Dermis blood vessel endothelial cell (primary cell): Measurements from ENCODE around the gene EPAS1. TPM values are rescaled to one million over a fixed set of nuclear protein-coding genes. Genes with fewer than 3 reads are reported as not detected.

ENCODE experiments used
- DNase-seq: peaks from one replicate; pipeline ENCODE4 v3.0.0; 2010
- total RNA-seq: library from RNA; depleted of rRNA; stranded (reverse); fragments of >200 nt; gene quantifications from 2 replicates; pipeline ENCODE4 v1.2.3, GENCODE V29; 2014

Gene EPAS1
- total RNA-seq, 1 donor from 2014 or later, result 283 TPM

DNA sequence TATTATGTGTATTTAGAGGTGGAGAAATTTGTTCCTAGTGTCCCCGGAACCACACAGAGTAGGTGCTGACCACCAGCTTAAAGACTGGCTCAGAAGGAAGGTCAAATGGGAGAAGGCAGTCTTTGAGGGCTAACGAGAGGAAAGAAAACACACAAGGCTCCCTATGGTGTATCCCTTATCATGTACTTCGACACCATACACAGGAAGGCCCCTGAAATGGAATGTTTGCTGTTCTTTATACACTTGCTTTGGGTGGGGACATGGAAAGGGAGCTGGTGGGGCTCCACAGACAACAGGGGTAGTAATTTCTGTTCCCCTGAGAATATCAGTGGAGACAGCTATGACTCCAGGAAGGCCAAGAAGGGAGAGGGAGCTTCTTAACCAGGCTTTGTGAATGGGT lies 6.0 kb downstream of the EPAS1 start:
- no peak for DNase-seq

DNA sequence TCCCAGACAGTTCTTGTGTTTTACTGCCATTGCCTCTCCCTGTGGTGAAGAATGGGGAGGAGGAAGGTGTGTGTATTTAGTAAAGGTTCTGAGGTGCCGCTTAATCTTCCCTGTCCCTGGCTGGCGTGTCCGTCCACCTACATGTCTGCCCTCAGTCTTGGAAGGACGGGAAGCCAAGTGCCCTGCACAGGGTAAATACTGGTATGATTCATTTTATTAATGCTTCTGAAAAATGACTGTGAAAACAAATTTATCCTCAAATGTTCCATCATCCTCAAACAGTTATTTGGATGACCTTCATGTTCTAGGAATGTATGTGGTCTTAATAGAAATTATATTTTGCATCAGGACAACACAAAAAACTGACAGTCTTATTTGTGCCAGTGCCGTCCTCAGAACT lies 6.6 kb downstream of the EPAS1 start:
- DNase-seq, result peak; percentile 35

DNA sequence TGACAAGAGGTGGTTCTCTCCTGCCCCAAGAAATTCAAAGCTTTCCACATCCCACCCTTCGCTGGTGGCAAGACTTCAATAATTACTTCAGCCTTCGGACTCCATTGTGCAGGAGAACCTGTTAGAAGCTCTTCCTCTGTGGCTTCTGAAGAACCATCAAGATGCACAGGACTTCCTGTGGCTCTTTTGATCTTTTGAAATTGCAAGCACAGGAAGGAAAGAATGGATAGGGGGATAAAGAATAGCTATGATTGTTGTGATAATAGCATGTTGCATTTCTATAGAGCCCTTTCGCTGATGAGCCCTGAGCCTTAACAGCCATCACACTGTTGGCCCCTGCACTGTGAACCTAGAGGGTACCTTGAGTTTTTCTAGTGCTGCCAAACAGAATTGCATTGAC lies 7.4 kb downstream of the EPAS1 start:
- no peak for DNase-seq

DNA sequence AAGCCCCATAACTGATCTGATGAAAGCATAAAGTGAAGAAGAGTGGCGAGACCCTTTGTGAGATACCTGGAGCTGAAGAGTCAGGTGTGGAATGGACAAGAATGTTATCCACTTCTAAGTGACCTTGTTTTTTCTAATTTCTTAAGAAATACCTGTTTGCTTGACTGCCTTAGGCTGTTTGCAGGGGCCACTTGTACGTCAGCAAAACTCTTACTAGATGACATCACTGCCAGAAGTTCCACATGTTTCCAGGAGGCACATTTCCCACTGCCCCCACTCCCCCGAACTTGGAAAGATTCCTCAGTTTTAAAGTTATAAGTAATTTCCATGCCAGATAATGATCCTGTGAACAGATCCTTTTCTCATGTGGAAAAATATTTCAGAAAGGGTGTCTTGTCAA lies 8.0 kb downstream of the EPAS1 start:
- DNase-seq, result no peak

DNA sequence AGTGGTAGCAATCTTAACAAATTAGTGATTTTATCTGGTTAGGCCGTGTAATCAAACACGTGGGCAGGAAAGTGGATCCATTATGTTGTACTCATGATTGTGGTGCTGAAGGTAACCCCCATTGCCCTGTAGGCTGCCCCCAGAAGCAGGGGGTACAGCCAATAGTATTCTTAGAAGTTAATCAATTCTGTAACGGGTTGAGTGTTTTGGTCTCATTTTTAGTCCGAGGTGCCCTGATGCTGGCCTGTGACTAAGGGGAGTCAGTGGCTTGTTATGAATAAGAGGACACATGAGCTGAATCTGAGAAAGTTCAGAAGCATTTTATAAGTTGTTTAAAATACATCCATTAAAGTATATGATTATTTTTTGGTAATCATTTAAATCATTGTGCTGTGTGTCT lies 8.6 kb downstream of the EPAS1 start:
- DNase-seq, result no peak

DNA sequence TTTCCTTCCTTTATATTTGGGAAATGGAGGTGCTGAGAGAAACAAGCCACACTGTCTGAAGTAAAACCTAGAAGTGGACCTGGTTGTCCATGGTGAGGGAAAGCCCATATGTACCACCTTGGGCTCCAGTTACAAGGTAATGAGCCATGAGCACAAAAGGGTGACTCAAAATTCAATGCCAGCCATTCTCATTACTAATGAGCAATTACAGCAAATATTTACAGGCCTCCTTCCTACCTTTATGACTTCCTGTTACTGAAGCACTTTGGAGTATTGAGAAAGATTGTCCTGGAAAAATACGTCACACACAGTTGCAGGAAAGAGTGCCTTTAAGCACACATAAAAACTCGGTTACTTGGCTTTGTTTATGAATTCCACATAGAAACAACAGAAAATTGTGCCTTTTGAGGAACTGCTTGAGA lies 9.1 kb downstream of the EPAS1 start:
- peak; percentile 76 for DNase-seq

DNA sequence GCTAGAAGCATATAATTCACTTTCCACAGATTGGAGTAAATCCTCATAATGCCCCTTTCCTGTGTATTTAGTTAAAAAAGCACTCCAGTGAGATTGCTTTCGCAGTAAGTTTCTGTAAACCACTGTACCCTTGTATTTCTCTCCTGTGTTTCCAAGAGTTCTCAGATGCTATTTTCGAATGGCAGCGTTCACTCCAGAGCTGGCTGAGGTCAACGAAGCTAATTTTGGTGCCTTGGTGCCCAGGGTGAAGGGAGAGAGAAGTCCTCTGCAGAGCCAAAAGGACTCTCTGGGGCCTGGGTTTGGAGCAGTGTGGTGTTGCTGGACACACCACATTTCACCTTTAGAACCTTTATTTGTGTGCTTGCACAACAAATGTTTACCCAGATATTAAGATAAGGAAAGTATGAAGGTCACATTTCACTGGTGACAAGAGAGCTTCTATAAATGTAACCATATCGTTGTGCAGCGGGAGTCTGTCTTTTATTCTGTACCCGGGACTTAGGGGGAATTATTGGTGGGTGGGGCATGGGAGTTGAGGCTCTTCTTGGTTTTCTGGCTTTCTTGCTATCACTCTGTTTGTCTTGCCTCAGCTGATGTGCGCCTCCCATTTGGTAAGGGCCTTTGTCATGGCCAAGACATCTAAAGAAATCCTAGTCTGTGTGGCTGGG lies 9.9 kb downstream of the EPAS1 start:
- DNase-seq, result no peak

DNA sequence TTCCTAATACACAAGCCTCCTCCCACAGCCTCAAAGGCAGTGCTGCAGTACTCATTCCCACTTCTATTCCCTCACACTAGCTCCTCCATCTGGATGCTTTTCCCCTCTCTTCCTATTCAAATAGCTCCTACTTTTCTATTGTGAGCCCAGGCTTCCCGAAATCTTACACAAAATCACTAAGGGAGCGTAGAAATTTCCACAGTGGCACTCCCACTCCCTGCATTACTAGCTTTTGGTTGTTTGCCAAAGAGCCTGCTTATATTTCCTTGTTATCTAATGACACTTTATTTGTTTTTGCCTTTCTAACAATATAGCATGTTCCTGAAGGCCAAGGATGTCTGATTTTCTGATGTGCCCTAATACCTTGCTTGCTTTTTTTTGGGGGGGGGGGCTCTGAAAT lies 10.9 kb downstream of the EPAS1 start:
- peak; percentile 49 for DNase-seq

DNA sequence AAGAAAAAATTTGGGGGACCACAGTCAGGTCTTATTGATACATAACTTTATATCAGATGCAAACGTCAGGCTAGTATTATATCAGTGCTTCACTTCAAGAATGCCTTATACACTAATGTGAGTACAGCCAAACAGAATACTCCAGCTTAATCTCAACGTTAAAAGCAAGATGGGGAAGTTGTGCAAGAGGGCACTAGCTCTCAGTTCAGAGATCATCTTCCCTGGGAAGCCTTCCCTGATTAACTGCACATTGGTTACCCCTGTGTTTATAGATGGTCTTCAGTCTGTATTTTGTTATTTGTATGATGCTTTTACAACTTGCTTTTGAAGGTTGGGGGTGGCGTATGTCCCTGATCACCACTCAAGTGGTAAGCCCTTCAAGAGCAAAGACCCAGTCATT lies 11.4 kb downstream of the EPAS1 start:
- DNase-seq, result no peak

DNA sequence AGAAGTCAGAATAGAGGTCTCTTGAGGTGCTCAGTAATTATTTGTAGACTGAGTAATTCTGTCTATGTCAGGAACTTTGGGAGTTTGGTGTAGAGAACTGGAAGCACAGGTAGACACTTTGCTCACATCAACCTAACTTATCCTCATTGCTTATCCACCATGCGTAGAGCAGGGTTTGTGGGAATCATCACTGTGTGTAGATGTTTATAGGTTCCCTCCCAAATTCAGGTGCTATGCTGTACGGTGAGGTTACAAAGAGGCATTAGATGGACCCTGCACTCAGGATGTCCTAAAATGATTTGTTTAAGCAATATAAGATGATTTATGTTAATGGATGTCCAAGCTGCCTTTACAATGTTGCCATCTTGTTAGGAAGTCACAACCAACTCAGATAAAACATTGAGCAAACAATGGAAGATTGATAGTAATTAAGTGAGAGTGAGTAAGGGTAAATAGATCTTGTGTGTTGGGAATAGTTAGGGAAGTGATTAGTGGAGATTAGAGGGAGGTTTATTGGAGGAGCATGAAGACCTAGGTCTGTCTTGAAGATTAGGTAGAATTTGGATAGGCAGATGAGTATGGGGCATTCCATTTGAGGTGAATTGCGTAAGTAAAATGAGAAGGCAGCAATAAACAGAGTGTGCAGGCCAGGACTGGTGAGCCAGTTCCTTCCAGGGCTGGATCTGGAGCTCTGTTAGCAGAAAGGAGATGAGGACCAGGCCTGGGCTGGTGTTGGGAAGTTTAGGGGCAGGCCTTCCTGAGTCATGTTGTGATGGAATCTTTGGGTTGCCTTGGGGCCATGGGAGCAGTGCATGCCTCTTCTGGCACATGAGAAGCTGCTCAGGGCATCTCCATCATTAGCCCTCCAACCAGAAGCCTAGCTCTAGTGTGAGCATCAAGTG lies 12.1 kb downstream of the EPAS1 start:
- no peak for DNase-seq

DNA sequence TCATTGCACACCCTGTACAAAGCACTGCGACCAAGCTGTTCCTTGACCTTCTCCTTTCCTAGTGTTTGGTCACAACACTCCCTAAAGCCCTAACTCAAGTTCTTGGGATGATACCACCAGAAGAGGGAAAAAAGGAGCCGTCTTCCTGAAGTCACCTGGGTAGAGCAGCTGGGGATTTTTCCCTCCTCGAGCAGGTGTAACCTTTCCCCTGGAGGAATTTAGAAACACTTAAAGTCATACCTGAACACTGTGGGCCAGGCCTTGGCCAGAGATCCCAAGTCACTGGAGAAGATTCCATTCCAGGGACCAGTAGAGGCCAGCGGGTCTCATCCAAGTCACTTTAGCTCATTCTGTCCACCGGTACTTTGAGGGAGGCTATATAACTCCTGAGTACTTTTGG lies 13.2 kb downstream of the EPAS1 start:
- DNase-seq, result no peak

DNA sequence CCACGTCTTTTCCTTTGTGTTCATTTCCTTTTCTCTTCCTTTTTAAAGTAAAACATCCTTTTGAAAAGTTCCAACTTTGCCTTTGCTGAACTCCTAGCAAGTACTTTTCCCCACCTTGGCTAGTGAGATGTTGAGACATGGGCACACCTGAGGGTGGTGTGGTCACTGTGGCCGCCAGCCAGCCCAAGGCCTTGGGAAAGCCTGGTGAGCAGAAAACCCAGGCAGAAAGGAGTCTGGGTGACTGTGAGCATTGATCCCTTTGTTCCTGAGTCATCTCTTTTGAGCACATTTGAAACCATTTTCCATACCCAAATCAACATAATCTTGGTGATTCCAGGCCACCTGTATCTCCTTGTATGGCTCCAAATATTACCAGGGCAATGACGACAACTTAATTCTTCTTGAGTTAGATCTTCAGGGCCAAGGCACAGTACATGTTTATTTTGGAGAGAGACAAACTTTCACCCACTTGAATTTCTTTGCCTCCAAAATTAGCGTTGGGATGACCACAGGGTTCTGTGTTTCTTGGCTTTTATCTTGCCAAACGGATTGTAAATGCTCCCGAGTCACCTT lies 14.5 kb downstream of the EPAS1 start:
- DNase-seq, result no peak

DNA sequence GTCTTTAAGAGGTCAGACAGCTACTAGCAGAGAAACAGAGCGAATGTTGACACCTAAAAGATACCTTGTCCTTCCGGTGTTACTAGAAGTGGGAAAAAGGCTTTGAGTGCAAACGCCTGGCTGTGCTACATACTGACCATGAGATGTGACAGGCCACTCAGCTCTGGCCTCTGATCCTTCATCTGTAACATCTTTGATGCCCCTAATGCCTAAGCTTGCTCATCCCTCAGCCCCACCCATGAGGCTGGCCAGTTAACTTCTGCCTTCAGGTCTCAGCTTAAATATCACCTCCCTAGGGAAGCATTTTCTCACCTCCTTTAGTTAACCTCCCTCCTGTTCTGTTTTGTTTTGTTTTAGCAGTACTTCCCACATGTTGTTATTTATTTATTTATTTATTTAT lies 15.9 kb downstream of the EPAS1 start:
- DNase-seq, result no peak

DNA sequence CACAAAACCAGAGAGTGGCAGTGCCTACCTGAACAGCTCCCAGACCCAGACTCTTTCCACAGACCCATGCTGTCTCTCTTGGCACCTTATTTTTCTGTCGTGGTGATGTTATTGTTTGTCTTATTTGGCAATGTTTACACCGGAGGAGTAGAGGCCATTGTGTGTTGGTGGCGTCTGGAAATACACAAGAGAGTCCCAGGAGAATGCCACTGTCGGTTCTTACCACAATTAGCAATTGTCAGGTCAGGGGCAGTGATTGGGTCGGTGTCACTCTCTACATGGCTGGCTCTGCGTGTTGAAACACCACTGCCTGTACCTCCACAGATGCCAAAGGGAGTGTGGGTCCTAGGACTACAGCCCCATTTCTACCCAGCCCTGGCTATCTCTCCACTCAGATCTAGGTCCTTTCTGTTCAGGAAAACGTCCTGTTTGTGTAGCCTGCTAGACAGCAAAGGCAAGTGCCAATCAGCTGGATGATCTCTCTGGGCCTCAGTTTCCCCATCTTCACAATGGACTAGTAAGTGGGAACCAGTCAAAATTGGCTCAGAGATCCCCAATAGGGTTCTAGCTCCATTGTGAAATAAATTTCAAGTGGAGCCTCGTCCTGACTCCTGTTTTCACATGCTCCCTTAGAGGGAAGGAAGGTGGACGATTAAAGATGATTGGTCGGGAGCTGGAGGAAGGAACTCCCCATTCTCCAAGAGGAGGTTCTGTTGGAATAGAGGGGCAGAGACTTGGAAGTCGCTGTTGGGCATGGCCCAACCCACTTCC lies 17.0 kb downstream of the EPAS1 start:
- DNase-seq, result no peak

DNA sequence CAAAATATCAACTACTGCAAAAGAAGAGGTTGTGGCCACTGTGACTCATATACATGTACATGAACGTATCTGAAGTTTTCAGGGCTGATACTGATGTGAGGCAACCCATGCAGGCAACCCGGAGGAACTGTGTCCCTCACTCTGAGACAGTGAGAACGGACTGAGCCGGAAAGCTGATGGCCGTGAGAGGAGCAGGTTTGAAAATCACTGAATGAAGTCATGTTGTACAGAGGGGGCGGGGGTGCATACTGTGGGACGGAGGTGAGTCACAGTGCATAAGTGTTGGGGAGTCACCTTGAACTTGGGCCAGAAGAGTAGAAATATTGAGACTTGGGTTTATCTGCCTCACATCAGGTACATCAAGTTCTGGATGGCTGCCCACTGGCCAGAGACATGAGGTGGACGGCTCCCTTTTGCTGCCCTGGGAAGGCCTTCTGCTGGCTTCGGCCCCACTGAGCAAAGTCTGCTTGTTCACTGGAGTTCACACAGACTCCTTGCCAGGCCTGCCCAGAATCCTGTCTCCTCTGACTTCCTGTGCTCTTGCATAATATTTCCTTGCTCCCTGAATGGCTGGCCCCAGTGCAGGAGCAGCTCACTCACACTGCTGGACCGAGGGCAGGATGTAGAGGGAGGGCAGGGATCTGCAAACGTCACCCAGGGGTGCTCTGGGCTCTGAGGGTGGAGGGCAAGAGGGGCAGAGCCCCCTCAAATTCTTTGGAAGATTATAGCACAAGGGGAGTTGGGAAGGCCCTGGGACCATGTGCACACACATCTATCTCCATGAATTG lies 18.1 kb downstream of the EPAS1 start:
- DNase-seq, result peak; percentile 98

DNA sequence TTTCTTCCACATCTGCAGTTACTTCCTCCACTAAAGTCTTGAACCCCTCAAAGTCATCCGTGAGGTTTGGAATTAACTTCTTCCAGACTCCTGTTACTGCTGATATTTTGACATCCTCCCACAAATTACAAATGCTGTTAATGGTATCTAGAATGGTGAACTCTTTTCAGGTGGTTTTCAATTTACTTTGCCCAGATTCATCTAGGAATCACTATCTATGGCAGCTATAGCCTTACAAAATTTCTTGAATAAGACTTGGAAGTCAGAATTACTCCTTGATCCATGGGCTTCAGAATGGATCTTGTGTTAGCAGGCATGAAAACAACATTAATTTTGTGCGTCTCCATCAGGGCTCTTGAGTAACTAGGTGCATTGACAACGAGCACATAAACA lies 19.9 kb downstream of the EPAS1 start:
- no peak for DNase-seq

DNA sequence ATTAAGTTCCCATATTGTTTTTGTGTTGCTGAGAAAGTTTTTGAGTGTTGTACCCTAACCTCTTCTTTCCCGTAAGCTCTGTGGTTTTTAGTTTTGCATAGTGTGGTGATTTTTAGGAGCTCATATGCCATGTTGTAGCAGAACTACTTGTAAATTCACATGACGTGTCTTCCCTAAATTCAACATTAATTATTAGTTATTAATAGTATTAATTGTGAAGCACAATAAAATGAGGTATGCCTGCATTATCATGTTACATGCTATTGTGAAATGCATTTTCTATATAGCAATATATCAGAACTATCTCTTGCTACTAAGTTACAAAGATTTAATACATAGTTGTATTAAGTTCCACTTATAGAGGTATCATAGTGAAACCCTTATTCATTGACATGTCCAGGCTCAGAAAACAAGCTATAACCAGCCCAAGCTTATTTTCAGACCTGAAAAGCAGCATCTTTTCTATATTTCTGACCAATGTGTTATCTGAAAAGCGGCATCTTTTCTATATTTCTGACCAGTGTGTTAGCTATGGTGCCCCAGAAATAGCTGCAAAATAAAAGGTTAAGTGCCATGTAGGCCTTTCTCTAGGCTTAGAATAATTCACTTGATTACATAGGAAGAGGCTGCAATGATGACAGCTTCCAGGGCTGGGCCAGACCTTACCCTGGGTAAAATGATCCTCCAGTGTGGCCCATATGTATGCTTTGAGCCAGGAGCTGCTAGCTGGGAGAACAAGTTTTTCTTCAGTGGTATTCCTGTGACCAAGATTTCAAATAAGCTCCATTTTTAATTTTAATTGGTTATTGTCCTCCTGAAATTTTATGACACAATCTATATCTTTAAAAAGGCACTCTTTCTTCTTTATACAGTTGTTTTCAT lies 21.6 kb downstream of the EPAS1 start:
- DNase-seq, result no peak

DNA sequence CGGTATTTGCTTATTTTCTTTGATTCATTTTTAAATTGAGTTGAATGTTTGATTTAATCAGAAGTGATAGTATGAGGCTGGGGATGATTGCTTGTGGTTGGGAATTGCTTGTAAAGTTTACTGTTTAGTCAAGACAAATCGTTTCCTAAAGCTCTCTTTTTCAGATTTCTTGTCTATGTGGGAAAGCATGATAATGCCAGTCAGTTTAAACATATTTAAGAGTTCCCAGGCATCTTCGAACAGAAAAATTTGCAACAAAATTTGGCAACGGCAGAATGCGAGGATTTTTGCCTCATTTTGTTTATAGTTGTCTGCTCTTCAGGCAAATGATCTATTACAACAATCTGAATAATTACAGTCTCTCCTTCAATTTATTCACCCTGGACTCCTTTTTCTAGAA lies 22.5 kb downstream of the EPAS1 start:
- DNase-seq, result no peak

DNA sequence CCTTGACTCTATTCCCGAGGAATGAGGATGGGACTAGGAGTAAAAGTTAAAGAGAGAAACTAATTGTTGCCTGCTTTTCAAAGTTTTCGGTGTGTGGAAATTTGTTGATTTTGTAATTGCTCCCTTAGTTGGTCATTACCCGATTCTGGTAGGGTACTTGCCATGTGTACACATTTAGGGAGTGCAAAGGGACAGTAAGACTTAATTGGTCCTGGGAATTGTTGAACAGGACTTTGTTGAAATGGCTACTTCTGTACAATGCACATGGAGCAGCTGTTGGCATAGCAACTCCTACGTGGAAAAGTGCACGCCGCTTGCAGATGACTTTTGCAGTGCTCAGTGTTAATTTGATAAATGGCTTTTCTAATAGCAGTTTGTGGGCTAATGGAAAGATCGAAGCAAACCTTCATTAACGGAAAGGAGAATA lies 22.9 kb downstream of the EPAS1 start:
- no peak for DNase-seq

DNA sequence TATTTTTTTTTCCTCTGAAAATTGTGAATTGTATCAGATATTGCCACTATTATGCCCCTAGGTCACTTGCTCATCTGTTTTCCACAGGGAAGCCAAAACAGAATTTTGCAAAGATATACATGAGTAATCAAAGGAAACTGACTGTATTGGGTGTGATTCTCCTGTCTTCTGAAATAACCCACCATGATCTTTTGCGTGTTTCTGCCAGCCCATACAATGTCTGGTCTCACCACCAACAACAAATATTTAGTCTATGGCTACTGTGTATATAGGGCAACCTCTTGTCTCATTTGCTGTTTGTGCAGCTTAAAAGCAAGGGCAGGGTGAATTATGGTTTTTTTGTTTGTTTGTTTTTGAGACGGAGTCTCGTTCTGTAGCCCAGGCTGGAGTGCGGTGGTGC lies 26.5 kb downstream of the EPAS1 start:
- no peak for DNase-seq
